CD4-positive, alpha-beta T cell (primary cell): Measurements from ENCODE around the gene PIK3IP1. TPM values are rescaled to one million over a fixed set of nuclear protein-coding genes. Genes with fewer than 3 reads are reported as not detected.

Experiments used
- ATAC-seq: fragments of 200-7000 bp; cut with Tn5 transposase; one replicate; pipeline ENCODE4 v1.10.0; 2022; ENCODE audit warnings: mild to moderate bottlenecking; ENCODE audit not compliant: poor library complexity
- CTCF ChIA-PET: fragments of 350-600 bp; sonication (Branson Sonifier 250); formaldehyde crosslinking; loops from one replicate; lab custom pipeline; 2021; ENCODE audit warnings: antibody characterized with exemption, inconsistent platforms; lab: Charles Lee
- POLR2A ChIA-PET: fragments of 350-600 bp; sonication (Branson Sonifier 250); formaldehyde crosslinking; loops from one replicate; lab custom pipeline; 2021; ENCODE audit warnings: antibody characterized with exemption, inconsistent platforms; lab: Charles Lee
- DNase-seq, 14 experiments: peaks; one replicate each; pipeline ENCODE4 v3.0.0-alpha.2; 2013 to 2020; ENCODE audit warnings: mixed read lengths in 2 of 14
- H3K27ac ChIP-seq, 2 donors: one replicate each; pipeline versions ENCODE4 v1.5.1 to v1.7.0; 2013; ENCODE audit warnings: low read length in 2 of 2, low read depth in 1 of 2, mild to moderate bottlenecking in 1 of 2
- H3K27me3 ChIP-seq, 2 experiments: 1 replicate in 1 of 2; 2 replicates in 1 of 2; pipeline versions ENCODE4 v1.6.1 to v1.7.0; 2013; ENCODE audit warnings: low read length in 2 of 2, control low read depth in 1 of 2, mild to moderate bottlenecking in 1 of 2, moderate library complexity in 1 of 2; ENCODE audit not compliant: insufficient read depth in 2 of 2, control insufficient read depth in 1 of 2
- H3K36me3 ChIP-seq: one replicate; pipeline ENCODE4 v1.6.1; 2013; ENCODE audit warnings: low read length, control low read depth; ENCODE audit not compliant: insufficient read depth
- H3K4me1 ChIP-seq: one replicate; pipeline ENCODE4 v1.6.1; 2013; ENCODE audit warnings: low read length, control low read depth; ENCODE audit not compliant: insufficient read depth
- H3K4me3 ChIP-seq: one replicate; pipeline ENCODE4 v1.5.1; 2013; ENCODE audit warnings: mild to moderate bottlenecking, low read length, moderate library complexity
- H3K9me3 ChIP-seq, 2 experiments: 1 replicate in 1 of 2; 2 replicates in 1 of 2; pipeline versions ENCODE4 v1.6.1 to v1.7.0; 2013; ENCODE audit warnings: low read length in 2 of 2, mild to moderate bottlenecking in 2 of 2, control low read depth in 1 of 2, moderate library complexity in 1 of 2; ENCODE audit not compliant: control insufficient read depth in 1 of 2, insufficient read depth in 1 of 2
- H3K27ac Mint-ChIP-seq: one replicate; pipeline ENCODE4 v1.8.0; 2020; ENCODE audit warnings: mixed read lengths
- H3K27me3 Mint-ChIP-seq: one replicate; pipeline ENCODE4 v1.8.0; 2021; ENCODE audit warnings: mixed read lengths
- H3K36me3 Mint-ChIP-seq: one replicate; pipeline ENCODE4 v1.8.0; 2021; ENCODE audit warnings: low read depth, mixed read lengths
- H3K4me1 Mint-ChIP-seq: one replicate; pipeline ENCODE4 v1.8.0; 2021; ENCODE audit warnings: low read depth, mixed read lengths
- H3K4me3 Mint-ChIP-seq: one replicate; pipeline ENCODE4 v1.8.0; 2020; ENCODE audit warnings: mild to moderate bottlenecking, mixed read lengths
- H3K9me3 Mint-ChIP-seq: one replicate; pipeline ENCODE4 v1.8.0; 2020; ENCODE audit warnings: mixed read lengths
- intact Hi-C, 2 experiments: fragments of 100-400 bp; cut with DNase I in 1 of 2; cut with micrococcal nuclease in 1 of 2; formaldehyde crosslinking; loops; one replicate each; pipeline versions ENCODE4 v1.15.1 to v1.9.0; 2023 to 2025; cut with DNase I, micrococcal nuclease
- total RNA-seq, 174 experiments: library from RNA in 2 of 174; stranded (reverse) in 2 of 174; gene quantifications; one replicate each; pipeline ENCODE4 v1.2.3 and lab custom pipeline; 2021 to 2026
- TF ChIP-seq, protein P1 (sequence below): fragments of 200-600 bp; IDR thresholded peaks from one replicate; pipeline ENCODE4 v1.8.0; 2022; ENCODE audit warnings: antibody characterized with exemption, mild to moderate bottlenecking

The PIK3IP1 gene
- total RNA-seq, 2 experiments from 2014 or later, result 1,063 to 1,072 TPM

DNA sequence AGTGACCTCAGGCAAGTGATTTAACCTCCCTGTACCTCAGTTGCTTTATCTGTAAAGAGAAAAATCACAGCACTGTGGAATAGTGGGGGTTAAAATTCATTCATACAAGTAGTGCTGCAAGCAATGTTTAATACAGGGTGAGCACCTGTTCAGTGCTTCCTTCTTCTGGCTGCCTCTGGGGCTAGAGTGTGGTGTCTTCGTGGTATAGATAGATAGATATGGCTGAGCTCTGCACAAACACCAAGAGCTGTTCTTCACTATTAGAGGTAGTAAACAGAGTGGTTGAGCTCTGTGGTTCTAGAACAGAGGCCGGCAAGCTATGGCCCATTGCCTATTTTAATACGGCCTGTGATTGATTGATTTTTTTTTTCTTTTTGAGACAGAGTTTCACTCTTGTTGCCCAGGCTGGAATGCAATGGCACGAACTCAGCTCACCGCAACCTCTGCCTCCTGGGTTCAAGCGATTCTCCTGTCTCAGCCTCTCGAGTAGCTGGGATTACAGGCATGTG is 47.3 kb downstream of the PIK3IP1 start:
- Histone ChIP-seq H3K27me3 (no peaks in the 10 kb centered on the region), H3K36me3 (peaks cover 3% of the 10 kb centered on the region), H3K9me3 (no peaks in the 10 kb centered on the region), H3K4me1 (peaks cover 33% of the 10 kb centered on the region), H3K27ac (no peak overlapping the region), H3K4me3 (no peak overlapping the region)
- Mint-ChIP-seq H3K27me3 (no peaks in the 10 kb centered on the region), H3K4me1 (peaks cover 52% of the 10 kb centered on the region), H3K9me3 (no peaks in the 10 kb centered on the region), H3K36me3 (peaks cover 16% of the 10 kb centered on the region), H3K4me3 (no peak overlapping the region), H3K27ac (peak overlapping the region; percentile 66)
- ChIA-PET POLR2A (interaction anchor here (0.8 to 2.3 kb wide), 2 partner anchors 34 to 47 kb away, joined by 3 to 8 read pairs; partner anchors contain the start of gene PIK3IP1), CTCF (interaction anchor here (1.7 kb wide), 1 partner anchor 28 kb away, joined by 5 read pairs; no protein-coding TSS in a partner anchor)
- DNase-seq (peak in 1 of 14 experiments; percentile 15), ATAC-seq (no peak)
- TF ChIP-seq, protein P1, sequence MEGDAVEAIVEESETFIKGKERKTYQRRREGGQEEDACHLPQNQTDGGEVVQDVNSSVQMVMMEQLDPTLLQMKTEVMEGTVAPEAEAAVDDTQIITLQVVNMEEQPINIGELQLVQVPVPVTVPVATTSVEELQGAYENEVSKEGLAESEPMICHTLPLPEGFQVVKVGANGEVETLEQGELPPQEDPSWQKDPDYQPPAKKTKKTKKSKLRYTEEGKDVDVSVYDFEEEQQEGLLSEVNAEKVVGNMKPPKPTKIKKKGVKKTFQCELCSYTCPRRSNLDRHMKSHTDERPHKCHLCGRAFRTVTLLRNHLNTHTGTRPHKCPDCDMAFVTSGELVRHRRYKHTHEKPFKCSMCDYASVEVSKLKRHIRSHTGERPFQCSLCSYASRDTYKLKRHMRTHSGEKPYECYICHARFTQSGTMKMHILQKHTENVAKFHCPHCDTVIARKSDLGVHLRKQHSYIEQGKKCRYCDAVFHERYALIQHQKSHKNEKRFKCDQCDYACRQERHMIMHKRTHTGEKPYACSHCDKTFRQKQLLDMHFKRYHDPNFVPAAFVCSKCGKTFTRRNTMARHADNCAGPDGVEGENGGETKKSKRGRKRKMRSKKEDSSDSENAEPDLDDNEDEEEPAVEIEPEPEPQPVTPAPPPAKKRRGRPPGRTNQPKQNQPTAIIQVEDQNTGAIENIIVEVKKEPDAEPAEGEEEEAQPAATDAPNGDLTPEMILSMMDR, result no peak
- intact Hi-C loops, result no loop called here

DNA sequence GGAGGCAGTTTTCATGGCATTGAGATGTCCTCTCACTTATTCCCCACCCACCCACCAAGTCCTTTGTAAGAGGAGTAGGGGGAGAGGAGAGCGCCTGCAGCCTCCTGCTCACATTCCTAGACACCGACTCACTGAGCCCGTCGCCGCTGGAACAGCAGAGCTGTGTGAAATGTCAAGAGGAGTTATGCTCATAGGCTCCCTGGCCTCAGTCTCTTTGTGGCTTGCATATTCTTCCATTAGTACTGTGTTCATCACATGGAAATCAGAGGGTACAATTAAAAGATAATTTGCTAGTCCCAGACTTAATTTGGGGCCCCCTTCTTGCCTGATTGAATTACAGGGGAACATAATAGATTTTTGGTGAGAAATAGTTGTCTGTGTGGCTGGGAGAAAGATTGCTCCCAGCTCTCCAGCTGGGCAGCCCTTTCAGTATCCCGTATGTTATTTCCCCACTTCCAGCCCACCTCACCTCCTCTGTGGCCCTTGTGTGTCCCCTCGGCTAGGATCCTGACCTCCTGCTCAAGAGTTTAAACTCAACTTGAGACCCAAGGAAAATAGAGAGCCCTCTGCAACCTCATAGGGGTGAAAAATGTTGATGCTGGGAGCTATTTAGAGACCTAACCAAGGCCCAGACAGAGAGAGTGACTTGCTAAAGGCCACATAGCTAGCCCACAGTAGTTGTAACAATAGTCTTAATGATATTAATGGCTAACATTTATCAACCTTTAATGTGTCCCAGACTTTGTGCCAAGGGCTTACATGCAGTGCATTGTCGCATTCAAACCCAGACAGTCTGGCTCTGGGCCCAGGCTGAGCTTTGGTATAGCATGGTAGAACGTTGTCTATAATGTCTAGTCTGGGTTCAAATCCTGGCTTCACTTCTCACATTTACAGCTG is 48.0 kb downstream of the PIK3IP1 start:
- ATAC-seq (no peak), DNase-seq (no peak)
- TF ChIP-seq, protein P1, result no peak
- ChIA-PET CTCF (interaction anchor here (1.7 kb wide), 1 partner anchor 28 kb away, joined by 5 read pairs; no protein-coding TSS in a partner anchor), POLR2A (interaction anchor here (0.8 to 2.3 kb wide), 2 partner anchors 34 to 48 kb away, joined by 3 to 8 read pairs; partner anchors contain the start of gene PIK3IP1)
- Mint-ChIP-seq H3K27ac (peak overlapping the region; percentile 66), H3K36me3 (peaks cover 18% of the 10 kb centered on the region), H3K4me1 (peaks cover 58% of the 10 kb centered on the region), H3K9me3 (no peaks in the 10 kb centered on the region), H3K27me3 (no peaks in the 10 kb centered on the region), H3K4me3 (no peak overlapping the region)
- intact Hi-C loops, result no loop called here
- Histone ChIP-seq H3K27ac (no peak overlapping the region), H3K4me1 (peaks cover 33% of the 10 kb centered on the region), H3K4me3 (no peak overlapping the region), H3K27me3 (no peaks in the 10 kb centered on the region), H3K9me3 (no peaks in the 10 kb centered on the region), H3K36me3 (peaks cover 3% of the 10 kb centered on the region)

DNA sequence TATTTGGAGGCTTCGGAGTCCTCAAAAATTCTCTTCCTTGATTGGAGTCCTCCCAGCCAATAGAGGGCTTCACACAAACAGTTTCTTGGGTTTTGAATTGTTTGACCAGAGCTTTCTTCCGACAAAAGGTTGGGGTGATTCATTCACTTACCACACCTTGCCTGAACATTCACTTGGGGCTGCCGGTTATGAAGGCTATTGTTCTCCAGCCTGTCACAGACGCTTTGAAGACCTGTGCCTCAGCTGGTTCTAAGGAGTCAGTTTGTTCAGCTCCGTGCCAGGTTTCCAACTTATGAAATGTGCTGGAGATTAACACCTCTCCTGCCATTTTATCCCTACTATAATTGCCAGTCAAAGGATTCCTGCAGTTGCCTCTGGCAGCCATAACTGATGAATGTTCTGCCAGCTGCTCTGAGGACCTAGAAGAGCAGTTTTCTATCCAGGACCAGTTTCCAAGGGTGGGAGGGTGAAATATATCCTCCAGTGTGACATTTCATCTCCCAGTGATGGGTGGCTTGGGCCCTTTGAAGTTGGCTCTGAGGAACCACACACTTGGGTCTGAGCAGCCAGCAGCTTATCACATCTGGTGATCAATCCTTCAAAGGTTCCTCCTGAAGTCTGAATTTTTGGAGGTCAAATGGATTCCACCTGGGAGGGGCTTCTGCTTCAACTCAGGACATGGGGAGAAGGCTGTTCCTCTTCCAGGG is 48.8 kb downstream of the PIK3IP1 start:
- H3K27ac Mint-ChIP-seq, result peak overlapping the region; percentile 66
- Histone ChIP-seq H3K36me3 (no peaks in the 10 kb centered on the region), H3K4me1 (peaks cover 28% of the 10 kb centered on the region), H3K9me3 (no peaks in the 10 kb centered on the region), H3K4me3 (no peak overlapping the region), H3K27ac (no peak overlapping the region), H3K27me3 (no peaks in the 10 kb centered on the region)
- H3K4me1 Mint-ChIP-seq, result peaks cover 51% of the 10 kb centered on the region
- H3K27me3 Mint-ChIP-seq, result no peaks in the 10 kb centered on the region
- no peak overlapping the region for H3K4me3 Mint-ChIP-seq
- POLR2A ChIA-PET, result interaction anchor here (1.7 kb wide), 1 partner anchor 46 kb away, joined by 5 read pairs; no protein-coding TSS in a partner anchor
- CTCF ChIA-PET, result no interaction called here
- intact Hi-C loops, result no loop called here
- no peak for DNase-seq
- ATAC-seq, result no peak
- H3K9me3 Mint-ChIP-seq, result no peaks in the 10 kb centered on the region
- peaks cover 20% of the 10 kb centered on the region for H3K36me3 Mint-ChIP-seq
- TF ChIP-seq, protein P1, result no peak
